ENCODE data around the gene CPE.

Gene CPE

GRCh38 chr4:165522050-165522449 is 143.2 kb downstream of the CPE start:
- TF ChIP-seq, protein P1, sequence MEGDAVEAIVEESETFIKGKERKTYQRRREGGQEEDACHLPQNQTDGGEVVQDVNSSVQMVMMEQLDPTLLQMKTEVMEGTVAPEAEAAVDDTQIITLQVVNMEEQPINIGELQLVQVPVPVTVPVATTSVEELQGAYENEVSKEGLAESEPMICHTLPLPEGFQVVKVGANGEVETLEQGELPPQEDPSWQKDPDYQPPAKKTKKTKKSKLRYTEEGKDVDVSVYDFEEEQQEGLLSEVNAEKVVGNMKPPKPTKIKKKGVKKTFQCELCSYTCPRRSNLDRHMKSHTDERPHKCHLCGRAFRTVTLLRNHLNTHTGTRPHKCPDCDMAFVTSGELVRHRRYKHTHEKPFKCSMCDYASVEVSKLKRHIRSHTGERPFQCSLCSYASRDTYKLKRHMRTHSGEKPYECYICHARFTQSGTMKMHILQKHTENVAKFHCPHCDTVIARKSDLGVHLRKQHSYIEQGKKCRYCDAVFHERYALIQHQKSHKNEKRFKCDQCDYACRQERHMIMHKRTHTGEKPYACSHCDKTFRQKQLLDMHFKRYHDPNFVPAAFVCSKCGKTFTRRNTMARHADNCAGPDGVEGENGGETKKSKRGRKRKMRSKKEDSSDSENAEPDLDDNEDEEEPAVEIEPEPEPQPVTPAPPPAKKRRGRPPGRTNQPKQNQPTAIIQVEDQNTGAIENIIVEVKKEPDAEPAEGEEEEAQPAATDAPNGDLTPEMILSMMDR (conservative IDR thresholded peaks at IDR 0.05; ENCODE audit: low read length) = no peak
- no peak for TF ChIP-seq EZH2phosphoT487 (IDR thresholded peaks at IDR 0.05; ENCODE audit: borderline replicate concordance)
- Histone ChIP-seq H2AFZ (ENCODE audit: low read length) (no peak overlapping the region), H3K4me2 (ENCODE audit: low read depth, low read length, poor library complexity, severe bottlenecking) (no peak overlapping the region), H3K9me3 (ENCODE audit: insufficient read depth, low read depth, low read length) (no peaks in the 10 kb centered on the region), H3K36me3 (ENCODE audit: insufficient read depth, low read length) (no peaks in the 10 kb centered on the region), H3K4me3 (ENCODE audit: low read length, poor library complexity, severe bottlenecking) (no peak overlapping the region), H4K20me1 (ENCODE audit: insufficient read depth, low read length, poor library complexity, severe bottlenecking) (no peaks in the 10 kb centered on the region), H3K9ac (ENCODE audit: low read depth, low read length, poor library complexity, severe bottlenecking) (no peak overlapping the region), H3F3A (ENCODE audit: low read depth) (no peaks in the 10 kb centered on the region), H3K79me2 (ENCODE audit: insufficient read depth, low read length) (no peaks in the 10 kb centered on the region), H3K9me2 (replicated peaks; ENCODE audit: low read depth, low read length) (no peaks in the 10 kb centered on the region), H3K4me1 (ENCODE audit: insufficient read depth, low read length, poor library complexity, severe bottlenecking) (no peaks in the 10 kb centered on the region), H3K27me3 (ENCODE audit: insufficient read depth, low read length, poor library complexity, severe bottlenecking) (no peaks in the 10 kb centered on the region)

GRCh38 chr4:165524532-165525190 is 145.9 kb downstream of the CPE start:
- no peak overlapping the region for H3K9ac ChIP-seq (ENCODE audit: low read depth, low read length, poor library complexity, severe bottlenecking)

DNA sequence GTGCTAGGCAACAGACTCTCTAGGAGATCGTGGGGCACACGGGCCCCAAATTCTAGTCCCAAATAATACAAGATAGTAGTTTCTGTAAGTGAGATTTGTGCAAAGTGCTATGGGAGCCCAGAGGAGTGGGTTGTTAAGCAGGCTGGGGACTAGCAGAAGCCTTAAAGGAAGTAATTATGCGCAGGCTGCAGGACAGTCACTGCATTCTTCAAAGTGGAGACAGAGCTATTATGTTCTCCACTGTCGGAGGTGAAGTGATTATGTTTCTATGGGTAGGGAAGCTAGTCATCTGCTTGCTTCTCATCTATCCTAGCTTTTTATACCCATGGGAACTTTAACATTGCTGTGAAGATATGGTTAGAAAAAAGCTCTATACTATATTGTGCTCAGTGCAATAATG is 154.2 kb downstream of the CPE start:
- no peaks in the 10 kb centered on the region for H3K36me3 ChIP-seq (ENCODE audit: insufficient read depth, low read length)
- TF ChIP-seq EZH2phosphoT487 (IDR thresholded peaks at IDR 0.05; ENCODE audit: borderline replicate concordance) = no peak
- TF ChIP-seq, protein P1 (conservative IDR thresholded peaks at IDR 0.05; ENCODE audit: low read length) = no peak
- no peaks in the 10 kb centered on the region for H3K9me3 ChIP-seq (ENCODE audit: insufficient read depth, low read depth, low read length)
- no peaks in the 10 kb centered on the region for H3K79me2 ChIP-seq (ENCODE audit: insufficient read depth, low read length)
- H3K27me3 ChIP-seq (ENCODE audit: insufficient read depth, low read length, poor library complexity, severe bottlenecking) = no peaks in the 10 kb centered on the region
- H3K9ac ChIP-seq (ENCODE audit: low read depth, low read length, poor library complexity, severe bottlenecking) = no peak overlapping the region
- H3F3A ChIP-seq (ENCODE audit: low read depth) = no peaks in the 10 kb centered on the region
- H3K4me2 ChIP-seq (ENCODE audit: low read depth, low read length, poor library complexity, severe bottlenecking) = no peak overlapping the region
- H2AFZ ChIP-seq (ENCODE audit: low read length) = no peak overlapping the region
- H3K9me2 ChIP-seq (replicated peaks; ENCODE audit: low read depth, low read length) = no peaks in the 10 kb centered on the region
- H4K20me1 ChIP-seq (ENCODE audit: insufficient read depth, low read length, poor library complexity, severe bottlenecking) = no peaks in the 10 kb centered on the region
- no peak overlapping the region for H3K4me3 ChIP-seq (ENCODE audit: low read length, poor library complexity, severe bottlenecking)
- H3K4me1 ChIP-seq (ENCODE audit: insufficient read depth, low read length, poor library complexity, severe bottlenecking) = no peaks in the 10 kb centered on the region

More at GRCh38 chr4:165524532-165525190, 145.9 kb downstream of the CPE start:
- Histone ChIP-seq H3K27me3 (ENCODE audit: insufficient read depth, low read length, poor library complexity, severe bottlenecking) (no peaks in the 10 kb centered on the region), H2AFZ (ENCODE audit: low read length) (no peak overlapping the region), H3K9me3 (ENCODE audit: insufficient read depth, low read depth, low read length) (no peaks in the 10 kb centered on the region), H3K4me3 (ENCODE audit: low read length, poor library complexity, severe bottlenecking) (no peak overlapping the region), H3K4me1 (ENCODE audit: insufficient read depth, low read length, poor library complexity, severe bottlenecking) (no peaks in the 10 kb centered on the region), H3K9me2 (replicated peaks; ENCODE audit: low read depth, low read length) (no peaks in the 10 kb centered on the region), H3F3A (ENCODE audit: low read depth) (no peaks in the 10 kb centered on the region), H3K79me2 (ENCODE audit: insufficient read depth, low read length) (no peaks in the 10 kb centered on the region), H3K36me3 (ENCODE audit: insufficient read depth, low read length) (no peaks in the 10 kb centered on the region), H4K20me1 (ENCODE audit: insufficient read depth, low read length, poor library complexity, severe bottlenecking) (no peaks in the 10 kb centered on the region), H3K4me2 (ENCODE audit: low read depth, low read length, poor library complexity, severe bottlenecking) (no peak overlapping the region)
- no peak for TF ChIP-seq EZH2phosphoT487 (IDR thresholded peaks at IDR 0.05; ENCODE audit: borderline replicate concordance)
- TF ChIP-seq, protein P1 (conservative IDR thresholded peaks at IDR 0.05; ENCODE audit: low read length) = no peak

Data from Loucy (cell line).